H9 (cell line): ENCODE measurements around the gene MED20. TPM values are rescaled to one million over a fixed set of nuclear protein-coding genes. Genes with fewer than 3 reads are reported as not detected.

ENCODE experiments used
- DNase-seq: peaks from one replicate; pipeline ENCODE4 v3.0.0-alpha.2; 2017
- H2AFZ ChIP-seq: one replicate; pipeline ENCODE4 v1.6.1; 2013; ENCODE audit warnings: mild to moderate bottlenecking, low read length, control low read depth, moderate library complexity
- H2AK5ac ChIP-seq: 2 replicates; pipeline ENCODE4 v1.6.1; 2013; ENCODE audit warnings: low read length, control low read depth, mixed read lengths; ENCODE audit not compliant: insufficient read length
- H2BK120ac ChIP-seq: one replicate; pipeline ENCODE4 v1.6.1; 2013; ENCODE audit warnings: low read depth, mild to moderate bottlenecking, low read length, control low read depth, inconsistent platforms; ENCODE audit not compliant: poor library complexity, severe bottlenecking
- H2BK12ac ChIP-seq: 2 replicates; pipeline ENCODE4 v1.6.1; 2013; ENCODE audit warnings: low read length, control low read depth, mixed read lengths, low read depth; ENCODE audit not compliant: insufficient read length
- H2BK15ac ChIP-seq: 2 replicates; pipeline ENCODE4 v1.6.1; 2013; ENCODE audit warnings: low read depth, low read length, control low read depth
- H2BK20ac ChIP-seq: one replicate; pipeline ENCODE4 v1.6.1; 2013; ENCODE audit warnings: low read depth, mild to moderate bottlenecking, low read length, control low read depth, inconsistent platforms; ENCODE audit not compliant: poor library complexity, severe bottlenecking
- H2BK5ac ChIP-seq: 2 replicates; pipeline ENCODE4 v1.6.1; 2013; ENCODE audit warnings: low read length, control low read depth, mixed read lengths; ENCODE audit not compliant: insufficient read length
- H3K14ac ChIP-seq: 2 replicates; pipeline ENCODE4 v1.6.1; 2013; ENCODE audit warnings: low read length, control low read depth; ENCODE audit not compliant: insufficient read depth
- H3K18ac ChIP-seq: 2 replicates; pipeline ENCODE4 v1.6.1; 2013; ENCODE audit warnings: low read depth, mild to moderate bottlenecking, mixed read lengths, low read length, control low read depth; ENCODE audit not compliant: insufficient read length
- H3K23ac ChIP-seq: 2 replicates; pipeline ENCODE4 v1.6.1; 2013; ENCODE audit warnings: low read length, control low read depth, mixed read lengths, low read depth; ENCODE audit not compliant: insufficient read length
- H3K23me2 ChIP-seq: 2 replicates; pipeline ENCODE4 v1.6.1; 2013; ENCODE audit warnings: low read depth, mild to moderate bottlenecking, mixed read lengths, low read length, control low read depth; ENCODE audit not compliant: insufficient read length, poor library complexity, severe bottlenecking
- H3K27ac ChIP-seq: 2 replicates; pipeline ENCODE4 v1.5.1; 2013; ENCODE audit warnings: low read length, control low read depth, mixed read lengths, low read depth; ENCODE audit not compliant: insufficient read length
- H3K27me3 ChIP-seq: 2 replicates; pipeline ENCODE4 v1.6.1; 2013; ENCODE audit warnings: low read length, control low read depth, inconsistent platforms; ENCODE audit not compliant: insufficient read depth
- H3K4ac ChIP-seq: 2 replicates; pipeline ENCODE4 v1.6.1; 2013; ENCODE audit warnings: low read depth, mild to moderate bottlenecking, control low read depth, inconsistent platforms, low read length, moderate library complexity
- H3K4me1 ChIP-seq: 2 replicates; pipeline ENCODE4 v1.6.1; 2013; ENCODE audit warnings: low read length, control low read depth, inconsistent platforms; ENCODE audit not compliant: insufficient read depth
- H3K4me2 ChIP-seq: 2 replicates; pipeline ENCODE4 v1.6.1; 2013; ENCODE audit warnings: low read length, control low read depth, mixed read lengths; ENCODE audit not compliant: insufficient read length, insufficient read depth
- H3K56ac ChIP-seq: 2 replicates; pipeline ENCODE4 v1.6.1; 2013; ENCODE audit warnings: low read depth, mild to moderate bottlenecking, mixed read lengths, low read length, control low read depth; ENCODE audit not compliant: insufficient read length
- H3K79me1 ChIP-seq: 2 replicates; pipeline ENCODE4 v1.6.1; 2013; ENCODE audit warnings: low read depth, mild to moderate bottlenecking, moderate library complexity, low read length, control low read depth, inconsistent platforms; ENCODE audit not compliant: insufficient read depth, poor library complexity, severe bottlenecking
- H3K79me2 ChIP-seq: 2 replicates; pipeline ENCODE4 v1.6.1; 2013; ENCODE audit warnings: low read length, control low read depth, inconsistent platforms; ENCODE audit not compliant: insufficient read depth
- H3K9ac ChIP-seq: 2 replicates; pipeline ENCODE4 v1.6.1; 2013; ENCODE audit warnings: low read length, control low read depth, mixed read lengths; ENCODE audit not compliant: insufficient read length; ENCODE audit errors: extremely low read depth
- H3K9me3 ChIP-seq: one replicate; pipeline ENCODE4 v1.6.1; 2013; ENCODE audit warnings: low read depth, low read length, inconsistent platforms; ENCODE audit not compliant: control insufficient read depth
- H3T11ph ChIP-seq: one replicate; pipeline ENCODE4 v1.6.1; 2013; ENCODE audit warnings: mild to moderate bottlenecking, low read length, control low read depth, inconsistent platforms
- H4K20me1 ChIP-seq: one replicate; pipeline ENCODE4 v1.6.1; 2013; ENCODE audit not compliant: control insufficient read depth, insufficient read length, insufficient read depth
- H4K5ac ChIP-seq: 2 replicates; pipeline ENCODE4 v1.6.1; 2013; ENCODE audit warnings: low read depth, mild to moderate bottlenecking, mixed read lengths, low read length, control low read depth; ENCODE audit not compliant: insufficient read length
- H4K8ac ChIP-seq: replicated peaks from 2 replicates; pipeline ENCODE4 v1.6.1; 2013; ENCODE audit warnings: low read length, control low read depth, mixed read lengths, low read depth; ENCODE audit not compliant: insufficient read length
- H4K91ac ChIP-seq: 2 replicates; pipeline ENCODE4 v1.6.1; 2013; ENCODE audit warnings: low read depth, mild to moderate bottlenecking, moderate library complexity, mixed read lengths, low read length, control low read depth; ENCODE audit not compliant: insufficient read length
- H3K27ac Mint-ChIP-seq, 3 experiments: 2 replicates in 2 of 3; 3 replicates in 1 of 3; pipeline ENCODE4 v1.8.0; 2020 to 2021; ENCODE audit warnings: mixed read lengths in 3 of 3, mild to moderate bottlenecking in 1 of 3, moderate library complexity in 1 of 3
- H3K27me3 Mint-ChIP-seq: 2 replicates; pipeline ENCODE4 v1.8.0; 2021; ENCODE audit warnings: low read depth, mild to moderate bottlenecking, moderate library complexity, mixed read lengths
- H3K36me3 Mint-ChIP-seq, 3 experiments: 2 replicates in 2 of 3; 3 replicates in 1 of 3; pipeline ENCODE4 v1.8.0; 2020 to 2021; ENCODE audit warnings: low read depth in 3 of 3, mixed read lengths in 3 of 3; ENCODE audit not compliant: insufficient read depth in 1 of 3
- H3K4me1 Mint-ChIP-seq, 2 experiments: 2 replicates each; pipeline ENCODE4 v1.8.0; 2020; ENCODE audit warnings: mixed read lengths in 2 of 2
- H3K4me3 Mint-ChIP-seq, 2 experiments: 2 replicates in 1 of 2; 3 replicates in 1 of 2; pipeline ENCODE4 v1.8.0; 2020 to 2021; ENCODE audit warnings: mild to moderate bottlenecking in 2 of 2, mixed read lengths in 2 of 2, moderate library complexity in 1 of 2
- H3K9me3 Mint-ChIP-seq, 2 experiments: 2 replicates in 1 of 2; 3 replicates in 1 of 2; pipeline ENCODE4 v1.8.0; 2020; ENCODE audit warnings: mild to moderate bottlenecking in 2 of 2, mixed read lengths in 2 of 2, moderate library complexity in 1 of 2
- WGBS: extraction: QIAGEN DNeasy Blood & Tissue Kit; methylation state at CpG from one replicate; pipeline ENCODE4 v1.1.7; 2013; ENCODE audit warnings: missing lambda C conversion rate, low lambda C conversion rate, mixed read lengths; ENCODE audit not compliant: insufficient read length; ENCODE audit errors: extremely low coverage; 5-methylcytosine and 5-hydroxymethylcytosine counted together
- total RNA-seq: library from RNA; stranded (reverse); gene quantifications from 2 replicates; pipeline ENCODE4 v1.2.1, GENCODE V29; 2021
- TF ChIP-seq, protein P1 (sequence below): fragments of 200-600 bp; sonication (generic); conservative IDR thresholded peaks from 3 replicates; pipeline ENCODE4 v1.8.0; 2021; ENCODE audit warnings: antibody characterized with exemption, mild to moderate bottlenecking

The MED20 gene
- total RNA-seq, 1 experiment from 2014 or later = 28.9 TPM

DNA sequence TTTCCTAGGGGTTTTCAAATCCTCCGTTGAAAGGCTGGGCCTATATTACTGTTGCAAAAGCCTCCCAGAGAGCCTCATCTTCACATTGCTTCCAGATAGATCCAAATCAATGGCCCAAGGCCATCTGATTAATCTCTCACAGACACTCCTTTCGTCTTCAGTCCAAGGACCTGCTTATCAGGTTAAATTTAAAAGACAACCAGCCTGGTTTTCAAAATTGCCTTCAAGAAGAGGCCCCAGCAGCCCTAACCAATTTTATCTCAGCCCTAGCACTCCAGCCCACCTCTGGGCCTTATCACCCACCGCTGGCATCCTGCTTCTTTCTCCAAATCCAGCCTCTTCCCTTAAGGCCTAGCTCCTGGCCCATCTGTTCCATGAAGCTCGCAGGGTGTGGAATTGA is 36.2 kb upstream of the MED20 start:
- Histone ChIP-seq H3K14ac (no peak overlapping the region), H3K9me3 (no peaks in the 10 kb centered on the region), H2BK120ac (no peak overlapping the region), H3K9ac (no peak overlapping the region), H4K8ac (no peak overlapping the region), H4K5ac (no peak overlapping the region), H3K18ac (no peak overlapping the region), H3K27me3 (no peaks in the 10 kb centered on the region), H2BK20ac (no peak overlapping the region), H2BK5ac (no peak overlapping the region), H2BK12ac (no peak overlapping the region), H4K20me1 (no peaks in the 10 kb centered on the region), H3K4ac (no peak overlapping the region), H3T11ph (no peak overlapping the region), H4K91ac (no peak overlapping the region), H2AK5ac (no peak overlapping the region), H3K4me1 (no peaks in the 10 kb centered on the region), H3K79me1 (no peaks in the 10 kb centered on the region), H3K56ac (no peak overlapping the region), H3K27ac (no peak overlapping the region), H3K79me2 (no peaks in the 10 kb centered on the region), H3K23ac (no peak overlapping the region), H2BK15ac (no peak overlapping the region), H3K23me2 (no peaks in the 10 kb centered on the region), H2AFZ (no peak overlapping the region), H3K4me2 (no peak overlapping the region)
- TF ChIP-seq, protein P1, sequence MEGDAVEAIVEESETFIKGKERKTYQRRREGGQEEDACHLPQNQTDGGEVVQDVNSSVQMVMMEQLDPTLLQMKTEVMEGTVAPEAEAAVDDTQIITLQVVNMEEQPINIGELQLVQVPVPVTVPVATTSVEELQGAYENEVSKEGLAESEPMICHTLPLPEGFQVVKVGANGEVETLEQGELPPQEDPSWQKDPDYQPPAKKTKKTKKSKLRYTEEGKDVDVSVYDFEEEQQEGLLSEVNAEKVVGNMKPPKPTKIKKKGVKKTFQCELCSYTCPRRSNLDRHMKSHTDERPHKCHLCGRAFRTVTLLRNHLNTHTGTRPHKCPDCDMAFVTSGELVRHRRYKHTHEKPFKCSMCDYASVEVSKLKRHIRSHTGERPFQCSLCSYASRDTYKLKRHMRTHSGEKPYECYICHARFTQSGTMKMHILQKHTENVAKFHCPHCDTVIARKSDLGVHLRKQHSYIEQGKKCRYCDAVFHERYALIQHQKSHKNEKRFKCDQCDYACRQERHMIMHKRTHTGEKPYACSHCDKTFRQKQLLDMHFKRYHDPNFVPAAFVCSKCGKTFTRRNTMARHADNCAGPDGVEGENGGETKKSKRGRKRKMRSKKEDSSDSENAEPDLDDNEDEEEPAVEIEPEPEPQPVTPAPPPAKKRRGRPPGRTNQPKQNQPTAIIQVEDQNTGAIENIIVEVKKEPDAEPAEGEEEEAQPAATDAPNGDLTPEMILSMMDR = no peak
- Mint-ChIP-seq H3K9me3 (no peaks in the 10 kb centered on the region), H3K4me3 (no peak overlapping the region), H3K27ac (0 out of 7 replicates have a peak overlapping the region, but pooled peaks of 1 of the 3 experiments have one; percentile 18), H3K4me1 (peaks cover 5 to 12% of the 10 kb centered on the region in 2 experiments), H3K27me3 (no peaks in the 10 kb centered on the region; the same call in 1 of the 2 replicates), H3K36me3 (no peaks in the 10 kb centered on the region)
- no peak for DNase-seq
- no CpG with 5 or more reads among the region's 4 CpGs for WGBS
